Skeletal muscle tissue (tissue), 4 donors: ENCODE results near the gene MYBPHL. TPM values are rescaled to one million over a fixed set of nuclear protein-coding genes. Genes with fewer than 3 reads are reported as not detected.

Experiments used
- H3K27ac ChIP-seq: one replicate; pipeline ENCODE4 v1.7.0; 2013; ENCODE audit warnings: mild to moderate bottlenecking, low read depth, low read length, inconsistent platforms
- H3K27me3 ChIP-seq, 3 donors: one replicate each; pipeline ENCODE4 v1.7.0; 2013; ENCODE audit warnings: low read length in 3 of 3; ENCODE audit not compliant: control insufficient read depth in 3 of 3, insufficient read depth in 3 of 3
- H3K36me3 ChIP-seq, 3 donors: one replicate each; pipeline ENCODE4 v1.7.0; 2013; ENCODE audit warnings: low read length in 3 of 3; ENCODE audit not compliant: control insufficient read depth in 3 of 3, insufficient read depth in 3 of 3
- H3K4me1 ChIP-seq, 3 donors: one replicate each; pipeline ENCODE4 v1.7.0; 2013; ENCODE audit warnings: low read length in 3 of 3, mild to moderate bottlenecking in 3 of 3; ENCODE audit not compliant: control insufficient read depth in 3 of 3, insufficient read depth in 3 of 3
- H3K4me3 ChIP-seq, 3 donors: one replicate each; pipeline ENCODE4 v1.7.0; 2013; ENCODE audit warnings: low read length in 3 of 3
- H3K9ac ChIP-seq, 3 donors: one replicate each; pipeline ENCODE4 v1.7.0; 2013; ENCODE audit warnings: low read length in 3 of 3, mild to moderate bottlenecking in 3 of 3, moderate library complexity in 2 of 3, low read depth in 1 of 3
- H3K9me3 ChIP-seq, 3 donors: one replicate each; pipeline ENCODE4 v1.7.0; 2013; ENCODE audit warnings: low read length in 3 of 3; ENCODE audit not compliant: control insufficient read depth in 3 of 3
- total RNA-seq: library from RNA; depleted of rRNA; stranded (reverse); fragments of >200 nt; gene quantifications from one replicate; pipeline ENCODE4 v1.2.3, GENCODE V29; 2014
- donor health status: Osteomylitis.

MYBPHL gene
- total RNA-seq, 1 donor from 2014 or later: under 0.01 TPM

GRCh38 chr1:109267743-109268300 is 39.0 kb downstream of the MYBPHL start:
- H3K9ac ChIP-seq: no peak overlapping the region

DNA sequence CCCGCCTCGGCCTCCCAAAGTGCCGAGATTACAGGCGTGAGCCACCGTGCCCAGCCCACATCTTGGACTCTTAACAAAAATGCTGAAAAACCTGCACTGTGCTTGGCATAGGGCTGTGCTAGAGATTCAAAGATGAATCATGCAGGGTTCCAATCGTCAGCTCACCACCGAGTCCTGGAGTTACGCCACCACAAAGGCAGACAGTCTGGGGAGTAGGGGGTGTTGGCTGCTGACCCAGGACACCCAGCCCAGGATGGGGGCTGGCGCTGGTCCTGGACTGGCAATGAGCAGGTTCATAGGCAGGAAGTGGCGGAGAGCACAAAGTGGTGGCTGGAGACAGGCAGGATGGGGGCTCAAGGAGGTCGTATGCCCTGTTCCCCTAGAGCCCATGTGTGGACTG is 39.8 kb downstream of the MYBPHL start:
- Histone ChIP-seq H3K27ac (no peak overlapping the region), H3K9ac (no peak overlapping the region), H3K36me3 (peaks cover 4 to 21% (median 10%) of the 10 kb centered on the region in 3 donors), H3K4me3 (no peak overlapping the region), H3K4me1 (peaks cover 0 to 8% (median 6%) of the 10 kb centered on the region in 3 donors), H3K9me3 (no peaks in the 10 kb centered on the region), H3K27me3 (no peaks in the 10 kb centered on the region)

More at GRCh38 chr1:109267743-109268300, 39.0 kb downstream of the MYBPHL start:
- H3K9me3 ChIP-seq: no peaks in the 10 kb centered on the region
- peaks cover 0 to 8% (median 7%) of the 10 kb centered on the region in 3 donors for H3K4me1 ChIP-seq
- no peaks in the 10 kb centered on the region for H3K27me3 ChIP-seq
- no peak overlapping the region for H3K27ac ChIP-seq
- peaks cover 0 to 19% (median 10%) of the 10 kb centered on the region in 3 donors for H3K36me3 ChIP-seq
- H3K4me3 ChIP-seq: no peak overlapping the region

- no peak overlapping the region for H3K9ac ChIP-seq
- peaks cover 0 to 8% (median 6%) of the 10 kb centered on the region in 3 donors for H3K4me1 ChIP-seq
- H3K9me3 ChIP-seq: no peaks in the 10 kb centered on the region
- H3K27me3 ChIP-seq: no peaks in the 10 kb centered on the region
- H3K4me3 ChIP-seq: no peak overlapping the region
- no peak overlapping the region for H3K27ac ChIP-seq
- H3K36me3 ChIP-seq: peaks cover 10 to 27% (median 11%) of the 10 kb centered on the region in 3 donors
These were observed 41.0 kb downstream of the MYBPHL start for GRCh38 chr1:109265741-109266330.

DNA sequence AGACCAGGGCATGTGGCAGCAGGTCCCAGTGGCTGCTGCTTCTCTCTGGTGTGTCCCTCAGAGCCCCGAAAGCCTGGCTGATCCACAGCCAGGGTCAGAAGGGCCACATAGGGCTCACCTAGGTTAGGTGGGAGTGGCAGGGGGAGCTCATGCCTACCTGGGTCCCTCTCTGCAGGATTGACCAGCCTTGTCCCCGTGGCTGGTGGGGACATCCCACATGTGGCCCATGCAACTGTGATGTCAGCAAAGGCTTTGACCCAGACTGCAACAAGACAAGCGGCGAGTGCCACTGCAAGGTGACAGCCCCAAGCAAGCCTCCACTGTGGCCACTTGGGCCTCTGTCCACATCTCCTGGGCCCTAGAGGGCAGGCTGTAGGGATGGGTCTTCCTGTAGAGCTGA is 41.8 kb downstream of the MYBPHL start:
- H3K9ac ChIP-seq: no peak overlapping the region
- no peak overlapping the region for H3K27ac ChIP-seq
- peaks cover 10 to 27% (median 11%) of the 10 kb centered on the region in 3 donors for H3K36me3 ChIP-seq
- H3K4me3 ChIP-seq: no peak overlapping the region
- no peaks in the 10 kb centered on the region for H3K9me3 ChIP-seq
- H3K4me1 ChIP-seq: peaks cover 0 to 8% (median 6%) of the 10 kb centered on the region in 3 donors
- H3K27me3 ChIP-seq: no peaks in the 10 kb centered on the region

DNA sequence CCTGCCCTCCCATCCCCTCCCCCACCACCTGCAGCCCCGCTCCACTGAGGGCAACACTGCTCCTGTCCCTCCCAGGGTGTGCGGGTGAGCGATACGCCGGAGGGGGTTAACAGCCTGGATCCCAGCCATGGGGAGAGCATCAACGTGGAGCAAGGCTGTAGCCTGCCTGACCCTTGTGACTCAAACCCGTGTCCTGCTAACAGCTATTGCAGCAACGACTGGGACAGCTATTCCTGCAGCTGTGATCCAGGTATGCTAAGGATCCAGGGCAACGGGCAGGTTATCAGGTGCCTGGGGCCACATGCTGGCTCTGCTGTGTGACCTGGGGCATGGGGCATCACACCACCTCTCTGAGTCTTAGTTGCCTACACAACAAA is 42.4 kb downstream of the MYBPHL start:
- Histone ChIP-seq H3K36me3 (peaks cover 10 to 25% (median 11%) of the 10 kb centered on the region in 3 donors), H3K27me3 (no peaks in the 10 kb centered on the region), H3K27ac (no peak overlapping the region), H3K4me3 (no peak overlapping the region), H3K9me3 (no peaks in the 10 kb centered on the region), H3K4me1 (peaks cover 0 to 8% (median 6%) of the 10 kb centered on the region in 3 donors), H3K9ac (no peak overlapping the region)

DNA sequence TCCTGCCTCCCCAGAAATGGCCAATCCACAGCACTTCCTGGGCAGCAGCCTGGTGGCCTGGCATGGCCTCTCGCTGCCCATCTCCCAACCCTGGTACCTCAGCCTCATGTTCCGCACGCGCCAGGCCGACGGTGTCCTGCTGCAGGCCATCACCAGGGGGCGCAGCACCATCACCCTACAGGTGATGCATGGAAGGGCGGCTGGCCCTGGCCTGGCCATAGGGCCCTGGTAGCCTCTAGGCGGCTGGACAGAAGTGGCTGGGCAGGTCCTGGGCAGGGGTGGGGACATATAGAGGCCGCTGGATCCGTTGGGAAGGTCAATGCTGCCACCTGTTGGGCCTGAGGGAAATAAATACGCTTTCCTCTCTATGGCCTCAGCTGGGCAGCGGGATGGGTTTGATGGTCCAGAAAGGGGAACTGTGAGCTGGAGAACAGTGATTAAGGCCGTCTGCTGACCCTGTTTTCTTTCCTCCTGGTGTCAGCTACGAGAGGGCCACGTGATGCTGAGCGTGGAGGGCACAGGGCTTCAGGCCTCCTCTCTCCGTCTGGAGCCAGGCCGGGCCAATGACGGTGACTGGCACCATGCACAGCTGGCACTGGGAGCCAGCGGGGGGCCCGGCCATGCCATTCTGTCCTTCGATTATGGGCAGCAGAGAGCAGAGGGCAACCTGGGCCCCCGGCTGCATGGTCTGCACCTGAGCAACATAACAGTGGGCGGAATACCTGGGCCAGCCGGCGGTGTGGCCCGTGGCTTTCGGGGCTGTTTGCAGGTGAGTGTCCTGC is 43.0 kb downstream of the MYBPHL start:
- H3K4me3 ChIP-seq: no peak overlapping the region
- H3K27ac ChIP-seq: no peak overlapping the region
- peak overlapping the region in 1 of 3 donors; percentile 33 for H3K9ac ChIP-seq
- H3K27me3 ChIP-seq: no peaks in the 10 kb centered on the region
- H3K9me3 ChIP-seq: no peaks in the 10 kb centered on the region
- peaks cover 0 to 8% (median 6%) of the 10 kb centered on the region in 3 donors for H3K4me1 ChIP-seq
- H3K36me3 ChIP-seq: peaks cover 10 to 25% (median 11%) of the 10 kb centered on the region in 3 donors

DNA sequence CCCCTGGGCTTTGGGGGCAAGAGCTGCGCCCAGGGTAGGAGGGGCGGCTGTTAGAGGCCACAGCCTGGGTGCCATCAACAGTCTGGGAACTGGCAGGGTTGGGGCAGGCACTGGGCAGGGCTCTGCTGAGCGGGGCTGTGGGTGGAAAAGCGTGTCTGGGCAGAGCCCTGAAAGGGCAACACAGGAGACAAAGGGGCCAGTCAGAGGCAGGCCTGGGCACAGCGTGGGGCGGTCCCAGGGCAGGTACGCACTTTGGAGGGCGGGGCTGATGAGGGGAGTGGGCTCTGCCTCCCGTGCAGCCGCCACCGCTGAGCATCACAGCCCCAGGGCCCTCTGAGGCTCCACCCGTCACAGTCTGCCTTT is 43.6 kb downstream of the MYBPHL start:
- Histone ChIP-seq H3K9ac (peak overlapping the region in 1 of 3 donors; percentile 33), H3K36me3 (peaks cover 10 to 26% (median 11%) of the 10 kb centered on the region in 3 donors), H3K27me3 (no peaks in the 10 kb centered on the region), H3K27ac (no peak overlapping the region), H3K9me3 (no peaks in the 10 kb centered on the region), H3K4me1 (peaks cover 0 to 8% (median 6%) of the 10 kb centered on the region in 3 donors), H3K4me3 (no peak overlapping the region)

GRCh38 chr1:109262231-109263055 is 44.4 kb downstream of the MYBPHL start:
- Histone ChIP-seq H3K27ac (no peak overlapping the region), H3K9ac (no peak overlapping the region), H3K9me3 (no peaks in the 10 kb centered on the region), H3K36me3 (peaks cover 10 to 27% (median 11%) of the 10 kb centered on the region in 3 donors), H3K4me3 (no peak overlapping the region), H3K4me1 (peaks cover 0 to 8% (median 6%) of the 10 kb centered on the region in 3 donors), H3K27me3 (no peaks in the 10 kb centered on the region)

DNA sequence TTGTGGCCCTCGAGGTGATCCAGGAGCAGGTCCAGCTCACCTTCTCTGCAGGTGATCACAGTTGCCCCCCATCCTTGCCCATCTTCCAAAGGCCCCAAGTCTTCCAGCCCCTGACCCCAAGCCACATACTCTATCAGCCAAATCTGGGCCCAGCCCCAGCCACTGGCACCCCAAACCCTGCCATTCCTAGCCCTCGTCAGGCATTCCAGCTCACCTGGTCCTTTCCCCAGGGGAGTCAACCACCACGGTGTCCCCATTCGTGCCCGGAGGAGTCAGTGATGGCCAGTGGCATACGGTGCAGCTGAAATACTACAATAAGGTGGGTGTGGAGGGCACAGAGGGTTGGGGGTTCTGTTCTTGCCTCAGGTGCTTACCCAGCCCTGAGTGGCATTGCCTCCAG is 45.2 kb downstream of the MYBPHL start:
- H3K27me3 ChIP-seq: no peaks in the 10 kb centered on the region
- H3K27ac ChIP-seq: no peak overlapping the region
- H3K9me3 ChIP-seq: no peaks in the 10 kb centered on the region
- no peak overlapping the region for H3K9ac ChIP-seq
- H3K4me1 ChIP-seq: peaks cover 0 to 8% (median 6%) of the 10 kb centered on the region in 3 donors
- no peak overlapping the region for H3K4me3 ChIP-seq
- H3K36me3 ChIP-seq: peaks cover 10 to 25% (median 11%) of the 10 kb centered on the region in 3 donors
